ENCODE measurements around the gene OR10X1. TPM values are rescaled to one million over a fixed set of nuclear protein-coding genes. Genes with fewer than 3 reads are reported as not detected.

The OR10X1 gene
- total and polyA plus RNA-seq, 2 experiments from 2014 or later = not detected

DNA sequence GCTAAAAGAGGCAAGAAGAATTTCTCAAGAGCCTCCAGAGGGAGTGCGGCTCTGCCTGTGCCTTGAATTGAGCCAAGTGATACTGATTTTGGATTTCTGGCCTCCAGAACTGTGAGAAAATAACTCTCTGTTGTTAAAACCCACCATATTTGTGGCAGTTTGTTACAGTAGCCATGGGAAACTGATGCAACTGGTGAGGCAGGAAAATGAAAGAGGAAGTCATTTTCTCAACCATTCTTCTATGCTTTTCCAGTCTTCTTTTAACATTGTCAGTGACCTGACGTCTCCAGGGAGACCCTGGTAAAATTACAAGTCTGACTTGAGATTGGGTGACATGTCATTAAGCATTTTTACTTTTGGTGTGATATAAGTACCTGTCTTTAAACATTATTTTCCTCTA lies 15.1 kb downstream of the OR10X1 start:
- no peak for TF ChIP-seq EZH2 (IDR thresholded peaks at IDR 0.05; ENCODE audit: borderline replicate concordance)
- TF ChIP-seq, protein P1, sequence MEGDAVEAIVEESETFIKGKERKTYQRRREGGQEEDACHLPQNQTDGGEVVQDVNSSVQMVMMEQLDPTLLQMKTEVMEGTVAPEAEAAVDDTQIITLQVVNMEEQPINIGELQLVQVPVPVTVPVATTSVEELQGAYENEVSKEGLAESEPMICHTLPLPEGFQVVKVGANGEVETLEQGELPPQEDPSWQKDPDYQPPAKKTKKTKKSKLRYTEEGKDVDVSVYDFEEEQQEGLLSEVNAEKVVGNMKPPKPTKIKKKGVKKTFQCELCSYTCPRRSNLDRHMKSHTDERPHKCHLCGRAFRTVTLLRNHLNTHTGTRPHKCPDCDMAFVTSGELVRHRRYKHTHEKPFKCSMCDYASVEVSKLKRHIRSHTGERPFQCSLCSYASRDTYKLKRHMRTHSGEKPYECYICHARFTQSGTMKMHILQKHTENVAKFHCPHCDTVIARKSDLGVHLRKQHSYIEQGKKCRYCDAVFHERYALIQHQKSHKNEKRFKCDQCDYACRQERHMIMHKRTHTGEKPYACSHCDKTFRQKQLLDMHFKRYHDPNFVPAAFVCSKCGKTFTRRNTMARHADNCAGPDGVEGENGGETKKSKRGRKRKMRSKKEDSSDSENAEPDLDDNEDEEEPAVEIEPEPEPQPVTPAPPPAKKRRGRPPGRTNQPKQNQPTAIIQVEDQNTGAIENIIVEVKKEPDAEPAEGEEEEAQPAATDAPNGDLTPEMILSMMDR (IDR thresholded peaks at IDR 0.05; ENCODE audit: poor library complexity) = no peak
- no peak for TF ChIP-seq EZH2phosphoT487 (IDR thresholded peaks at IDR 0.05; ENCODE audit: low read depth, severe bottlenecking, unreplicated experiment)
- H3K27ac ChIP-seq = no peak overlapping the region
- no peak overlapping the region for H2AFZ ChIP-seq
- DNase-seq (ENCODE audit: low spot score) = no peak
- no peaks in the 10 kb centered on the region for H3K36me3 ChIP-seq (replicated peaks; ENCODE audit: insufficient read depth, low read depth)
- 78% methylated on average over 2 of the region's 2 CpGs for WGBS (ENCODE audit: low lambda C conversion rate, missing lambda C conversion rate)
- H3K4me1 ChIP-seq (ENCODE audit: insufficient read depth) = no peaks in the 10 kb centered on the region
- no peaks in the 10 kb centered on the region for H3K9me3 ChIP-seq (ENCODE audit: low read depth)
- H3K79me2 ChIP-seq = no peaks in the 10 kb centered on the region
- H3K4me2 ChIP-seq = no peak overlapping the region
- H3K27me3 ChIP-seq = no peaks in the 10 kb centered on the region
- H3K9me2 ChIP-seq (replicated peaks; ENCODE audit: insufficient read depth) = no peaks in the 10 kb centered on the region
- H4K20me1 ChIP-seq (ENCODE audit: insufficient read depth, poor library complexity, severe bottlenecking) = no peaks in the 10 kb centered on the region
- no peak overlapping the region for H3K4me3 ChIP-seq

DNA sequence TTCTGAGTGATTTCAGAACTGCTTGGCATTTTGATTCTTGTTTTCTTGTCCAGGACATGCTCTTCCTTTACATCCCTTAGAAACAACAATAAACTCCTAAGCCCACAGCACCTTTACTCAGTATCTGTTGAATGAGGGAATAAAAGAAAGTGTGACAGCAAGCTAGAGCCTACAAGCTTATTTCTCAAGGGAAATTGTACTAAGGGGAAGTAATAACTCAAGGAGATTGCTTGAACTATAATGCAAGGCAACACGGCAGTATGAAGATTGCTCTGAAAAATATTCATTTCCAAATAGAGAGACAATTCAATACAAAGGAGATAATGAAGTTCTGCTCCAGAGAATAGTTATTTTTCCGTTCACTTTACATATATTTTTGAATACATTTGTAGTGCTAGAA lies 15.8 kb downstream of the OR10X1 start:
- H3K4me2 ChIP-seq = no peak overlapping the region
- H2AFZ ChIP-seq = no peak overlapping the region
- no peak for DNase-seq (ENCODE audit: low spot score)
- TF ChIP-seq, protein P1 (IDR thresholded peaks at IDR 0.05; ENCODE audit: poor library complexity) = no peak
- TF ChIP-seq EZH2phosphoT487 (IDR thresholded peaks at IDR 0.05; ENCODE audit: low read depth, severe bottlenecking, unreplicated experiment) (no peak), EZH2 (IDR thresholded peaks at IDR 0.05; ENCODE audit: borderline replicate concordance) (no peak)
- H3K79me2 ChIP-seq = no peaks in the 10 kb centered on the region
- H3K36me3 ChIP-seq (replicated peaks; ENCODE audit: insufficient read depth, low read depth) = no peaks in the 10 kb centered on the region
- no peak overlapping the region for H3K27ac ChIP-seq
- H3K4me3 ChIP-seq = no peak overlapping the region
- H3K9me2 ChIP-seq (replicated peaks; ENCODE audit: insufficient read depth) = no peaks in the 10 kb centered on the region
- no peaks in the 10 kb centered on the region for H4K20me1 ChIP-seq (ENCODE audit: insufficient read depth, poor library complexity, severe bottlenecking)
- WGBS (ENCODE audit: low lambda C conversion rate, missing lambda C conversion rate) = 81% methylated on average over 2 of the region's 2 CpGs
- H3K9me3 ChIP-seq (ENCODE audit: low read depth) = no peaks in the 10 kb centered on the region
- H3K4me1 ChIP-seq (ENCODE audit: insufficient read depth) = no peaks in the 10 kb centered on the region
- H3K27me3 ChIP-seq = no peaks in the 10 kb centered on the region

DNA sequence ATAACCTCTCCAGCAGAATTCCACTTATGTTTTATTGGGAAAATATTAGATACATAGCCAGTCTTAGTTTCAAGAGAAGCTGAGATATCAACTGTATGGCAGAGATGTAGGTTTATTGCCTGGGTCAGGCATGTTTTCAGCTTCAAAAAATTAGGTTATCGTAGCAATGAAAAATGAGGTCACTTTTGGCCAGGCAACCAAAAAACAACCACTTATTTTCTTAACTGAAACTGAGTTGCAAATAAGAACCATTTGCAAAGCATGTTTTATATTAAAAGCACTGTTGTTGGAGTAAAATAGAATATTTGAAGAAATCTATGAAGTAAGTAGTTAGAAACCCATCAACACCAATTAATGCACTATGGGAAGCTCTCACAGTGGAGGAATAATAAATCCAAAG lies 20.0 kb downstream of the OR10X1 start:
- no peaks in the 10 kb centered on the region for H4K20me1 ChIP-seq (ENCODE audit: insufficient read depth, poor library complexity, severe bottlenecking)
- no peak overlapping the region for H3K27ac ChIP-seq
- WGBS (ENCODE audit: low lambda C conversion rate, missing lambda C conversion rate) = 93% methylated on average over 1 of the region's 1 CpG
- H3K79me2 ChIP-seq = no peaks in the 10 kb centered on the region
- H3K4me2 ChIP-seq = no peak overlapping the region
- no peaks in the 10 kb centered on the region for H3K36me3 ChIP-seq (replicated peaks; ENCODE audit: insufficient read depth, low read depth)
- H3K9me3 ChIP-seq (ENCODE audit: low read depth) = no peaks in the 10 kb centered on the region
- H3K4me1 ChIP-seq (ENCODE audit: insufficient read depth) = no peaks in the 10 kb centered on the region
- no peaks in the 10 kb centered on the region for H3K27me3 ChIP-seq
- no peak for DNase-seq (ENCODE audit: low spot score)
- no peak overlapping the region for H2AFZ ChIP-seq
- H3K9me2 ChIP-seq (replicated peaks; ENCODE audit: insufficient read depth) = no peaks in the 10 kb centered on the region
- no peak overlapping the region for H3K4me3 ChIP-seq
- no peak for TF ChIP-seq EZH2 (IDR thresholded peaks at IDR 0.05; ENCODE audit: borderline replicate concordance)
- no peak for TF ChIP-seq EZH2phosphoT487 (IDR thresholded peaks at IDR 0.05; ENCODE audit: low read depth, severe bottlenecking, unreplicated experiment)
- TF ChIP-seq, protein P1 (IDR thresholded peaks at IDR 0.05; ENCODE audit: poor library complexity) = no peak

DNA sequence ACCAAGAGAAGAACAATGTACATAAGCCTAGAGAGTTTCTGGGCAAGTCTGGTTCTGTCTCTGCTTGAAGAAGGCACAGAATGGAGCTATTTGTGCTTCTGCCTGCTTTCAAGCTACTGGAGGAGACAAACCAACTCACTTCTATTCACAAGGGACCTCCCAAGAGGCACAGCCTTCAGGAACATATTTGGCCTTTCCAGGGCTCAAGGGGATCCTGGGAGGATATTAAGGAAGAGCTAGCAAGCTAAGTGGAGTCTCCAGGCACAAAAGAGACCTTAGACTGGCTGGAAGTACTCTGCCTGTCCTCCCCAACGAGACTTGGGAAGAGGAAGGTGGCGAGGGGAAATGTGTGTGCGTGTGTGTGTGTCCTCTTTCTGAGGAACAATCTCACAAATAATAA lies 25.3 kb downstream of the OR10X1 start, which contains the start of gene OR6Y1:
TSS of gene OR6Y1 (minus strand) at position 54 of the 400 bp plus-strand sequence. CDS start 6,300 bp downstream, outside the sequence.
- Histone ChIP-seq H3K9me2 (replicated peaks; ENCODE audit: insufficient read depth) (no peaks in the 10 kb centered on the region), H3K36me3 (replicated peaks; ENCODE audit: insufficient read depth, low read depth) (no peaks in the 10 kb centered on the region), H4K20me1 (ENCODE audit: insufficient read depth, poor library complexity, severe bottlenecking) (no peaks in the 10 kb centered on the region), H2AFZ (no peak within 1 kb of the TSS), H3K27me3 (no peaks in the 10 kb centered on the region), H3K4me3 (no peak within 1 kb of the TSS), H3K4me2 (no peak within 1 kb of the TSS), H3K27ac (no peak within 1 kb of the TSS), H3K79me2 (no peaks in the 10 kb centered on the region), H3K4me1 (ENCODE audit: insufficient read depth) (no peaks in the 10 kb centered on the region), H3K9me3 (ENCODE audit: low read depth) (no peaks in the 10 kb centered on the region)
- TF ChIP-seq, protein P1 (IDR thresholded peaks at IDR 0.05; ENCODE audit: poor library complexity) = no peak
- no peak for TF ChIP-seq EZH2 (IDR thresholded peaks at IDR 0.05; ENCODE audit: borderline replicate concordance)
- no peak for TF ChIP-seq EZH2phosphoT487 (IDR thresholded peaks at IDR 0.05; ENCODE audit: low read depth, severe bottlenecking, unreplicated experiment)
- WGBS (ENCODE audit: low lambda C conversion rate, missing lambda C conversion rate) = 96% methylated on average over 3 of the region's 3 CpGs
- no peak for DNase-seq (ENCODE audit: low spot score)
